GM18526 (cell line): ENCODE data around the gene HCN4.

Source experiments
- POLR2A ChIP-seq: IDR thresholded peaks from 3 replicates; pipeline ENCODE4 v1.6.1; 2011; ENCODE audit not compliant: insufficient read length; ENCODE audit errors: extremely low read depth

The HCN4 gene

GRCh38 chr15:73340502-73341192, 28.1 kb downstream of the HCN4 start:
- no peak for TF ChIP-seq POLR2A

GRCh38 chr15:73338606-73339374, 30.0 kb downstream of the HCN4 start:
- TF ChIP-seq POLR2A: no peak

GRCh38 chr15:73338058-73338457, 30.7 kb downstream of the HCN4 start:
- no peak for TF ChIP-seq POLR2A

GRCh38 chr15:73337187-73337586, 31.6 kb downstream of the HCN4 start:
- no peak for TF ChIP-seq POLR2A

GRCh38 chr15:73336756-73337155, 32.0 kb downstream of the HCN4 start:
- no peak for TF ChIP-seq POLR2A

- TF ChIP-seq POLR2A: no peak
Measured at GRCh38 chr15:73335471-73335870, 33.3 kb downstream of the HCN4 start.

- no peak for TF ChIP-seq POLR2A
Measured at GRCh38 chr15:73335026-73335425, 33.7 kb downstream of the HCN4 start.

GRCh38 chr15:73334086-73334485, 34.7 kb downstream of the HCN4 start:
- TF ChIP-seq POLR2A: no peak

GRCh38 chr15:73333001-73333400, 35.8 kb downstream of the HCN4 start:
- TF ChIP-seq POLR2A: no peak

- no peak for TF ChIP-seq POLR2A
Measured at GRCh38 chr15:73331991-73332925, 36.5 kb downstream of the HCN4 start.

GRCh38 chr15:73331501-73331900, 37.3 kb downstream of the HCN4 start:
- no peak for TF ChIP-seq POLR2A

GRCh38 chr15:73330206-73331051, 38.3 kb downstream of the HCN4 start:
- no peak for TF ChIP-seq POLR2A

- no peak for TF ChIP-seq POLR2A
Measured at GRCh38 chr15:73329501-73330200, 39.1 kb downstream of the HCN4 start.

- no peak for TF ChIP-seq POLR2A
Measured at GRCh38 chr15:73328981-73329380, 39.8 kb downstream of the HCN4 start.

GRCh38 chr15:73328149-73328820, 40.5 kb downstream of the HCN4 start:
- TF ChIP-seq POLR2A: no peak
